Liver (tissue), 3 donors: ENCODE results near the gene MARS1.

Experiments used
- CTCF ChIP-seq: fragments of 150-350 bp; IDR thresholded peaks from 2 replicates; pipeline ENCODE4 v1.5.1; 2017; ENCODE audit warnings: improper control_type of control experiment, low read depth, low read length; ENCODE audit not compliant: missing input control
- MAX ChIP-seq: IDR thresholded peaks from 2 replicates; pipeline ENCODE4 v1.6.1; 2016; ENCODE audit warnings: antibody characterized with exemption
- RAD21 ChIP-seq, 2 donors: IDR thresholded peaks; 2 replicates each; pipeline ENCODE4 v1.6.1; 2016; ENCODE audit warnings: antibody characterized with exemption in 2 of 2, mild to moderate bottlenecking in 2 of 2
- TAF1 ChIP-seq: conservative IDR thresholded peaks from 2 replicates; pipeline ENCODE4 v1.6.1; 2016; ENCODE audit warnings: antibody characterized with exemption, mild to moderate bottlenecking
- YY1 ChIP-seq: IDR thresholded peaks from 2 replicates; pipeline ENCODE4 v1.6.1; 2016; ENCODE audit warnings: antibody characterized with exemption, mild to moderate bottlenecking
- donor health status: healthy.
- donor health status: healthy.

GRCh38 chr12:57531836-57532235, 44.0 kb downstream of the MARS1 start:
- TF ChIP-seq CTCF (no peak), TAF1 (no peak), MAX (no peak), YY1 (no peak), RAD21 (IDR thresholded peaks at IDR 0.05) (no peak)
